ENCODE results near the gene TXNL1. TPM values are rescaled to one million over a fixed set of nuclear protein-coding genes. Genes with fewer than 3 reads are reported as not detected.

The TXNL1 gene
- total RNA-seq, 1 donor from 2014 or later: 54.2 TPM

DNA sequence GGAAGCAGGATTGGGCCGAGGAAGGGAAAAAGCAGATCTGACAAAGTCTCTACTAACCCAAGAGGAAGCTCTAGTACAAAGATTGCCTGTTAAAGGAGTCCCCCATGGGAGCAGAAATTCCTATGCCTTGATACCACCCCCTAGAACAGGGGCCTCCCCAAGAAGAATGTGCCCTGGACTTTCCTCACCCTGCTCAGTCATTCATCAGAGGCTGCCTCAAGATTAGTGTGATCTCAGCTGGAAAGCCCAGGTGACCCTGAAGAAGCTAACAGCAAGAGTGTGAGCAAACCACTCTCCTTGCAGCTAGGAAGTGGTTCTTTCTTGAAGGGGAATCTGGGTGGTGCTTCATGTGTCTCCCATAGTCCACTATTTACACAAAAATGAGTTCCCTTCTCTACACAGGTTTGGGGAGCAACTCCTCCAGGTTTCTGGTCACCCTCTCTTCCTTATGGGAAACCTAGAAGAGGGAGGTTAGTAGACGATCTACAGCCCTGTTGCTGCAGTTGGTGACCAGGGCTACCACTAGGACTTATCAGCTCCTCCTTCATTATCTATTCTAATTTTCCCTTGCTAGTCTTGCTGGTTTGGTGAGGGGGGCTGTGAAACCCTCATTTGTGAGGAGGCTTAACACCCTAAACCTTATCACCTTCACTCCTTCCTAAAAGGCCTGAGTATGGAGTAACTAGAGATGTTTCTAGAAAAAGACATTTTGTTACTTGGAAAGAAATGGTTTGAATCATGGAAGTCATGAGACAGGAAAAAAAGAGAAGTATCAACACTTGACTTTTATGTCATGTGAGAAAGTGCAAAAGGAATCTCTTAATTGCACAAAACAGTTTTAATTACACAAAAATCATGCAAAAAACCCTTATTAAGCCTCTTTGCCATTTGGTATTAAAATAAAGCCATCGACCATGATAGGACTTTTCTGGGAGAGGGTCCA, 9.8 kb upstream of the TXNL1 start:
- DNase-seq (ENCODE audit: low spot score) (no peak), ATAC-seq (no peak)
- intact Hi-C loops (cut with DNase I): no loop called here

DNA sequence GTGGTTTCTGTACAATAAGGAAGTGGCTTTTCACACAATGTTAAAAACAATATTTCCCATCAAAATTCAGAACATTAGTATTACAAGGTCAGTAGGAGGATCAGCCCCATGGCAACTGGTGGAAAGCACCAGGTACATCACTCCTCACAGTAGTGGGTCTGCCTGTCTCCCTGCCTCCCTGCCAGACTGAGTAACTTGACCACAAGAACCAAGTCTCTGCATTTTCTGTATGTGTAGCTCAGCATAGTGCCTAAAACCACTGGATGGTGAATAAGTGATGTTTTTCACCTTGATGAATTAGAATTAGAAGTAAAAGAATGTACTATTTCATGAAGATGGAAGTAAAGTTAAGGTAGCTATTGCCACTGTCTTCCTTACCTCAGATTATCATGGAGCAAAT, 8.7 kb upstream of the TXNL1 start:
- DNase-seq (ENCODE audit: low spot score): no peak
- intact Hi-C loops (cut with DNase I): no loop called here

DNA sequence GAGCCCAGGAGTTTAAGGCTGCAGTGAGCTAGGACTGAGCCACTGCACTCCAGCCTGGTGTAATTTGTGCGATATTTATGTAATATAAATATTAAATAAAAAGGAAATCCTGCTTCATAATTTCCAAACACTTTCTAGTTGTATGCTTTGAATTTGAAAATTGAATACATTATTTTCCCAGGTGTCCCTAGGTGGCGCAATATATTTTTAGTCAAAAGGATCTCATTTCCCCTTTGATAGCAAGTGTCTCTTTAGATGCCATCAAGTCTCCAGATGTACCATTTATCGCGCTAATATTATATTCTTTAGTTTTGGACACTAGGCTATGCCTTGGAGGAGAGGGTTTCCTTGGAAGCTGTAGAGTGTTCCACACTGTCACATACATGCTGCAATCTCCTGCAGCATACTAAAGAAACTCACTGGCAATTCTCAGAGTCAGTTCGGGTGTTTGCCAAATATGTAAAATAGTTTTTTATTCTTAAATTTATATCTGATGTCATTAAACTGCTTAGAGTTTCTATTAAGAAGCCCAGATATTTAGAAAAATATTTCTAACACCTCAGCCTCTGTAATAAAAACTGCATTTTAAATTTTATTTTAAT, 7.1 kb upstream of the TXNL1 start:
- ATAC-seq (no peak), DNase-seq (ENCODE audit: low spot score) (no peak)
- intact Hi-C loops (cut with DNase I): no loop called here

More for the DNA sequence above, 8.7 kb upstream of the TXNL1 start:
- ATAC-seq: no peak

DNA sequence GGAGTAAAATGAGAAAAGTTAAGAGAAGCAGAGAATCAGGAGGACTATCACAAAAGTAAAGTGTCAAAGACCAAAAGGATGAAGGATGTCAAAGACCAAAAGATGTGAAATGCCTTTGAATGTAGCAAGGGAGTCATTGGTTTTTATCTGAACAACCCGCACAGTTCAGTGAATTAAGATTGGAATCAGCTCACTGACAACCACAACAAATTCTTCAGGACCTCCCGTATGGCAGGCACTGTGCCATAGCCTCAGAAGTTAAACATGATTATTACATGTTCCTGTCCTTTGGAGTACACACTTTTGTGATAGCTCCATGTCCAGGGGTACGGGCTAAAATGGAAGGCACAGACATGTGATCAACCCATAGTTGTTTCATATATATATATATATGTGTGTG, 5.0 kb upstream of the TXNL1 start:
- intact Hi-C loops (cut with DNase I): no loop called here
- ATAC-seq: no peak
- no peak for DNase-seq (ENCODE audit: low spot score)

DNA sequence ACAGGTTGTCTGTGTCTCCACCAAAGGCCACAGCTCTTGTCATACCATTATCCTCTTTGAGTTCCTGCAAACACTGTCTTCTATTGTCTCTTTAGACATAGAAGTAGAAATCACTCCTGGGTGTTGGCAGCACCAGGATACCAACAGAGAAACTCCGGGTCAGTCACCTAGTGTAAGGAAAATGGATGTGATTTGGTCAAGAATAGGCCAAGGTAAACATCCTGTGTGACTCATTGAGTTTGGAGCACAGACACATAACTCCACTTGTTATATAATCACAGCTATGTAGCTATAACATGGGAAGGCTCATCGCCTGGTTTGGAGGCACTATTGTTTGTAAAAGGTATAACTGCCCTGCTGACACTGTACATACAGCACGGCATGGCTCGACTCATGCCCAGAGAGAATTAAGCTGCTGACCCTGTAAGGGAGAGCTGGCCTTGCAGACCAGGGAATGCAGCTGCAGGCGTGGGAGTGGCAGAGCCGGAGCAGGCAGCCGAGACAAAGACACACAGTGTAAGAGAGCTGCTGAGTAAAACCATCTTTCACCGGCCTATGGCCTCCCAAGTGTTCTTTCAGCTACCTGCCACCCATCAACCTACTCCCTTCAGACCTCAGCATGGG, 3.4 kb upstream of the TXNL1 start:
- ATAC-seq (no peak), DNase-seq (ENCODE audit: low spot score) (no peak)
- intact Hi-C loops (cut with DNase I): no loop called here

DNA sequence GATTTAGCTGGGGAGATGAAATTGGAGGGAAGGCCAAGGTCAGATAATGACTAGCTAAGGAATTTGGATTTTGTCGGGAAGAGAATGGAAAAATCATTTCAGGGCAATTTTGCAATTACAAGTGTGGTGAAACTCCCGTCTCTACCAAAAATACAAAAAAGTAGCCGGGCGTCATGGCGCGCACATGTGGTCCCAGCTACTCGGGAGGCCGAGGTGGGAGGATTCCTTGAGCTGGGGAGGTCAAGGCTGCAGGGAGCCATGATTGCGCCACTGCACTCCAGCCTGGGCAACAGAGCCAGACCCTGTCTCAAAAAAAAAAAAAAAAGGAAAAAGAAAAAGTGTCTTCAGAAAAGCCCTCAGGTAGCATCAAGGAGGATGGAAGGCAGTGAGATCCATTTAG, 1.2 kb upstream of the TXNL1 start:
- intact Hi-C loops (cut with DNase I): no loop called here
- ATAC-seq (no peak), DNase-seq (ENCODE audit: low spot score) (no peak)

DNA sequence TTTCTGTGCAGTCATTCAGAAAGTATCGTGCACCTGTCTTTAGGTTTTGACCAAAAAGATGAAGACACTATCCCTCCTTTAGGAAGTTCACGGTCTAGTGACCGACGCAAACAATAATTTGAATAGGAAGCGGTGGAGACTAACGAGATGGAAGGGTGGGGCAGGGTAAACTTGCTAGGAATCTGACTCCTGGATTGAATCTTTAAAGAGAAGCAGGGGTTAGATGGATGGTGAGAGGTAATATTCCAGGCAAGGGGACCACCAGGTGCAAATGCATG, 651 bp upstream of the TXNL1 start:
- no peak for DNase-seq (ENCODE audit: low spot score)
- intact Hi-C loops (cut with DNase I): no loop called here
- peak; percentile 1 for ATAC-seq

DNA sequence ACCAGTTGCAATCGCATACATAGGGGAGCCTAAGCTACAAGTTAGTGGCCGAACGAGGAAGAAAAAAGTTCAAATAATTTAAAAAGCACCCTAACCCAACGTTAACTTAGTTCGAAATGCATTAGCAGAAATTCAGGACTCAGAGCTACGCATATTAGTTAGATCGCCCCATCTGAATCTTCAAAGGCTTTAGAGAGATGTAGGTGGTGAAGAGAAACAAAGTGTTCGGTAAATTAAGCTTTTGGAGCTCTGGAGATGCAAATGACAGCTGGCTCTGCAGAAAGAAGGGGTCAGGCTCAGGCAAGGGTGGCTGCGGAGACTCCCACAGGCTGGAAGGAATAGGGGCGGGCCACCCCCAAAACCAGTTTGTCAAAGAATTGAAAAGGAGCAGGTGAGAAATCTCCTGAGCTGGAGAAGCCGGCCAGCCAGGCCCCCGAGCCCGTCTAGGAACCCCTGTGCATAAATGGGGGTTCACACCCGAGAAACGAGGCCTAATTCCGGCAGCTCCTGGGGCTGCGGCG, 621 bp downstream of the TXNL1 start:
- intact Hi-C loops (cut with DNase I): no loop called here
- DNase-seq (ENCODE audit: low spot score): no peak
- ATAC-seq: peak; percentile 3

DNA sequence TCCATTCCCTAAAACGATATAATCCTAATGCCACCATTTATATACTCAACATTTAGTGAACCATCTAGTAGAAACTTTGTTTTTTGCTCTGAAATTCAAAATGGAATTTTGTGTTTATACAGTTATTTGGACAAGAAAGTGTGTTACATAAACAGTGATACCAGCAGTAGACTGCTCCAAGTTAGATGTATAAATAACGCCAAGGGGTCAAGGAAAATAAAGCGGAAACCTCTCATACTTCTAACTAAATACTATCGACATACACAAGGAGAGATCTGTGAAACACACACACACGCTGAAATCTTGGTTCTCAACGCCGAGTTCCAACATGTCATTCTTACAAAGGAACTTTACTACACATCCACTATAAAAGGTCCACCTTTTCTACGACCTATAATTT, 1.2 kb downstream of the TXNL1 start:
- intact Hi-C loops (cut with DNase I): no loop called here
- no peak for ATAC-seq
- no peak for DNase-seq (ENCODE audit: low spot score)

DNA sequence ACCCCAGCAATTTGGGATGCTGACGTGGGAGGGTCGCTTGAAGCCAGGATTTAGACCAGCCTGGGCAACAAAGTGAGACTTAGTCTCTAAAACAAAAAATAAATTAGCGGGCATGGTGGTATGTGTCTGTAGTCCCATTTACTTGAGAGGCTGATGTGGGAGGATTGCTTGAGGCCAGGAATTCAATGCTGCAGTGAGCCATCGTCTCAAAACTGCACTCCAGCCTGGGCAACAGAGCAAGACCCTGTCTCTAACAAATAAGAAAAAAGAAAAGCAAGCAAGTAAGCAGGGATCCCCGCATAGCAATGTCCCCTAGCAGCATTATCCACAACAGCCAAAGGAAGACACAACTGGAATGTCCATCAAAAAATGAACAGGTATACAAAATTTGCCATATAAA, 3.4 kb downstream of the TXNL1 start:
- no peak for DNase-seq (ENCODE audit: low spot score)
- no peak for ATAC-seq
- intact Hi-C loops (cut with DNase I): no loop called here

DNA sequence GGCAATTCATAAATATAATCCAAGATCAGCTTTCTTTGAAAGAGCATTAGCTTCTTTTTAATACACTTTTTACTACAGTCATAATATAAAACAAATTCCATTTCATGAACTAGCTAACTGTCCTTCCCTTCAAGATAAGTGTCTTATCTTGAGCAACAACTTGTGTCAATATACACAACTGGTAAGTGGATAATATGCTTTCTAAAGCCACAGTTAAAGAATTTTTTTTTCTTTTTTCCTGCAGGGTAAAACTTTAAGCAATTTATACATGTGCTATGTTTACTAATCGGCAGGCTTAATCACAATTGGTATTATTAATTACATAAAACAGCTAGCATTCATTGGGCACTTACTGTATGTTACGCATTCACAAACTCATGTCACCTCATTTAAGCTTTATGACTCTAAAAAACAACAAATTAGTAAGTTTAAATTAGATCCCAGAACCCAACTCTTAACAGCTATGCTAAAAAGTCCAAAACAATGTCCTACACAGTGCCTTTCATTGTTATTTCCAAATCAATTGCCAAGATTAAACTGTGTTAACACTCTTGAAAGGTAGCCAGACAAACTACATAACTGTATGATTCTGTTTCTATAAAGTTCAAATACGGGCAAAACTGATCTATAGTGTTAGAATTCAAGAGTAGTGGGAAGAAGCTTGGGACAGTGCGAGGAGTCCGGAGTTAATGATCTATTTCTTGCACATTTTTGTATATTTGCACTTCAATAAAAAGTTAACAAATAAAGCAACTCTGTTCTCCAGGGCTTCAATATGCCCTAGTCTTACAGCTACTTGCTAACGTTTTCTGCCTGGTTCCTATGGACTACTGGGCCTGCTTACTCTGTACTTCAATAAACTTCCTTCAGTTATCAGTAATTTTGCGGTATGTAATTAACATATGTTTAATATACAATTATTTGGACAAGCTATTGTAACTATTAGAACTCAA, 6.0 kb downstream of the TXNL1 start:
- intact Hi-C loops (cut with DNase I): no loop called here
- ATAC-seq (no peak), DNase-seq (ENCODE audit: low spot score) (no peak)

DNA sequence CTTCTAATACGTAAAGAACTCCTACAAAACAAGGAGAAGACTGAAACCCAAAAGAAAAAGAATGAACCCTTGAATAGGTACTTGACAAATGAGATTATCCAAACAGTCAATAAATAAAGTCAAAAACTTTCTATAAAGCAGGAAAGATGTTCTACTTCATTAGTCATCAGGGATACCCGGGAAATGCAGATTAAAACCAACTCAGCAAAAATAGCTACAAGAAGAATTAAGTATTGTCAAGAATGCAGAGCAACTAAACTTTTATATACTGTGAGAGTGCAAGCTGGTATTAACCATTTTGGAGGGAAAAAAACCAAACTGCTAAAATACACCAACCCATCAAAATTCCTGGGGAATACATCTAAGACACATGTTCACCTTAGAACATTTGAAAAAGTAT, 10.4 kb downstream of the TXNL1 start:
- intact Hi-C loops (cut with DNase I): no loop called here
- no peak for ATAC-seq
- no peak for DNase-seq (ENCODE audit: low spot score)

DNA sequence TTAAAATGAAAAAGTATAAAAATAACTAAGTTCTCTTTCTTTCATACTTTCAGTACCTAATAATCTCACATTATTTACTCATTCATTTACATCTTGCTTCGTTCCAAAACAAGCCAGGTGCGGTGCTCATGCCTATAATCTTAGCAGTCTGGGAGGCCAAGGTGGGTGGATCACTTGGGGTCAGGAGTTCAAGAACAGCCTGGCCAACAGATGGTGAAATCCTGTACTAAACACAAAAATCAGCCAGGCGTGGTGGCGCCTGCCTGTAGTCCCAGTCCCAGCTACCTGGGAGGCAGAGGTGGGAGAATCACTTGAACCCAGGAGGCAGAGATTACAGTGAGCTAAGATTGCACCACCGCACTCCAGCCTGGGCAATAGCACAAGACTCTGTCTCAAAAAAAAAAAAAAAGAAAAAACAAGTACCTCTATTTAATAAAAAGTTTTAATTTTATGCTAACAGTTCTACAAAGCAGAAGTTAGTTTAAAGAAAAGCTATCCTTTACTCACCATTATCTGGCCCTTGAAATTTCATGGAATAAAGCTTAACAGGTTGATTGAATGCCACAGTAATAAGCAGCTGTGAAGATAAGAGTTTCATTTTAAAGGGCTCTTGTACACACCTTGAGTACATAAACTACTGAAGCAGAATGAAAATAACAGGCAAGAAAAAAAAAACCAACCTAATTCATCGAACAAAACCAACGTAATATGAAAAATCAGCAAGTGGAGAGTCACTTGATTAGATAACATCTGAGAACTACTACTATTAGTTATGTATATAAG, 22.5 kb downstream of the TXNL1 start:
- DNase-seq (ENCODE audit: low spot score): no peak
- intact Hi-C loops (cut with DNase I): no loop called here
- no peak for ATAC-seq

DNA sequence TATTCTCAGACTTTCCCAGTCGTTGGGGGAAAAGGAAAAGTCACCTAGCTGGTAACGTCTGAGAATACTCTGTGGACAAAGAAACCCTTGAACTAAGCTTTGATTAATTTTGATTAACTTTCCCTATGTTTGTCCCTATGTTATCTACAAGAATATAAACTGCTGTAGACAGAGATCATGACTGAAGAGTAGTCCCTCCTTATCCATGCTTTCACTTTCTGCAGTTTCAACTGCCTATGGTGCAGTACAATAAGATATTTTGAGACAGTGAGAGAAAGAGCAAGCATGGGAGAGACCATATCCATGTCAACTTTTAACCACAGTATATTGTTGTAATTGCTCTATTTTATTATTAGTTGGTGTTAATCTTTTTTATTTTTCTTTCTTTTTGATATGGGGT, 31.8 kb downstream of the TXNL1 start:
- DNase-seq (ENCODE audit: low spot score) (no peak), ATAC-seq (no peak)
- intact Hi-C loops (cut with DNase I): no loop called here

DNA sequence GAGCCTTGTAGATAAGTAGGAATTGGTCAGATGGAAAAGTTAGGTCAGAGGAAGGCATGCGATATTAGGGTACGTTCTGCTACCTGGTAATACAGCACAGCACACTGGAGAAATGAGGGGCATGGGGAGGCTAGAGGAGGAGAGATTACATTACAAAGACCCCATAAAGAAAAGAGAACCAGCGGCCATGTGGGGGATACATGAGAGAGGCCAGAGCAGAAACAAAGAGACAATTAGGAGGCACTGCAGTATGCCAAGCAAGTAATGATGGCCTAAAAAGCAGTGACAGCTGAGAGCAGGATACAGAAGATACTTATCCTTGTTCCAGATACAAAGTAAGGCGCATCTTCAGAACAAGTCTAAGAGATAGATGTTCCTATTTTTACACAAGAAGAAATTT, 40.0 kb downstream of the TXNL1 start:
- intact Hi-C loops (cut with DNase I): no loop called here
- DNase-seq (ENCODE audit: low spot score): no peak
- no peak for ATAC-seq

DNA sequence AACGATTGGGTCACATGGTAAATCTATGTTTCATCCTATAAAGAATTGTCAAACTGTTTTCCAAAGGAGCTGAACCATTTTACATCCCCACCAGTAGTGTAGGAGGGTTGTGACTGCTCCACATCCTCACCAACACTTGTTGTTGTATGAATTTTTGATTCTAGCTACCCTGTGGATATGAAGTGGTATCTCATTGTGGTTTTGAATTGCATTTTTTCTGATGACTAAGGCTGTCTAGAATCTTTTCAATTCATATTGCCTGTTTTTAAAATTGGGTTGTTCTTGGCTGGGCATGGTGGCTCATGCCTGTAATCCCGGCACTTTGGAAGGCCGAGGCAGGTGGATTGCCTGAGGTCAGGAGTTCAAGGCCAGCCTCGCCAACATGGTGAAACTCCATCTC, 44.5 kb downstream of the TXNL1 start:
- intact Hi-C loops (cut with DNase I): no loop called here
- no peak for ATAC-seq
- no peak for DNase-seq (ENCODE audit: low spot score)

DNA sequence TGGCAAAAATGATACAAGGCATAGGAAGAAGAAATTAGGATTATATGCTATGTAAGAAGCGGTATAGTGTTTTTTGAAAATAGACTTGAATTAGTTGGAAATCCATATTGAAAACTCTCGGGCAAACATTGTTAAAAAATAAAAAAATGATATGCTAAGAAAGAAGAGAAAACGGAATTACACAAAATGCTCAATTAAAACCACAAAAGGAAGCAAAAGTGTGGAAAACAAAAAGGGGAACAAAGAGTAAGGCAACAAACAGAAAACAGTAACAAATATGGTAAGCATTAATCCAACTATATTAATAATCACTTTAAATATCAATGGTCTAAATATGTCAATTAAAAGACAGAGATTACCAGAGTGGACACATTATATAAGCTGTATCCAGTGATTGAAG, 58.4 kb downstream of the TXNL1 start:
- no peak for ATAC-seq
- no peak for DNase-seq (ENCODE audit: low spot score)
- intact Hi-C loops (cut with DNase I): no loop called here

DNA sequence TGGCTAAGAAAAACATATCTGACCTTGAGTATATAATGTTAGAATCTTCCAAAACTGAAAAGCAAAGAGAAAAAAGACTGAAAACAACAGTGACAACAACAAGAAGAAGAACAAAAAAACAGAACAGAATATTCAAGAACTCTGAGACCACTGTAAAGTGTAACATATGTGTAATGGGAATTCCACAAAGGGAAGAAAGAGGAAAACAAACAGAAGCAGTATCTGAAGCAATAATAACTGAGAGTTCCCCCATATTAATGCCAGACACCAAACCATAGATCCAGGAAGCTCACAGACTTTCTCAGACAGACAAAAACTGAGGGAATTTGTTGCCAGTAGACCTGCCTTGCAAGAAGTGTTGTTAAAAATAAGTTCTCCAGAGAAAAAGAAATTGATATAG, 58.9 kb downstream of the TXNL1 start:
- no peak for DNase-seq (ENCODE audit: low spot score)
- no peak for ATAC-seq
- intact Hi-C loops (cut with DNase I): loop anchor here (10.0 kb wide), 1 partner anchor 1345 kb away; no protein-coding TSS in a partner anchor

Measured in sciatic nerve (tissue), 2 donors.